Measurements from ENCODE around the gene UBA6.

GRCh38 chr4:67684839-67685531 lies 16.0 kb downstream of the UBA6 start:
- TF ChIP-seq, protein P1, sequence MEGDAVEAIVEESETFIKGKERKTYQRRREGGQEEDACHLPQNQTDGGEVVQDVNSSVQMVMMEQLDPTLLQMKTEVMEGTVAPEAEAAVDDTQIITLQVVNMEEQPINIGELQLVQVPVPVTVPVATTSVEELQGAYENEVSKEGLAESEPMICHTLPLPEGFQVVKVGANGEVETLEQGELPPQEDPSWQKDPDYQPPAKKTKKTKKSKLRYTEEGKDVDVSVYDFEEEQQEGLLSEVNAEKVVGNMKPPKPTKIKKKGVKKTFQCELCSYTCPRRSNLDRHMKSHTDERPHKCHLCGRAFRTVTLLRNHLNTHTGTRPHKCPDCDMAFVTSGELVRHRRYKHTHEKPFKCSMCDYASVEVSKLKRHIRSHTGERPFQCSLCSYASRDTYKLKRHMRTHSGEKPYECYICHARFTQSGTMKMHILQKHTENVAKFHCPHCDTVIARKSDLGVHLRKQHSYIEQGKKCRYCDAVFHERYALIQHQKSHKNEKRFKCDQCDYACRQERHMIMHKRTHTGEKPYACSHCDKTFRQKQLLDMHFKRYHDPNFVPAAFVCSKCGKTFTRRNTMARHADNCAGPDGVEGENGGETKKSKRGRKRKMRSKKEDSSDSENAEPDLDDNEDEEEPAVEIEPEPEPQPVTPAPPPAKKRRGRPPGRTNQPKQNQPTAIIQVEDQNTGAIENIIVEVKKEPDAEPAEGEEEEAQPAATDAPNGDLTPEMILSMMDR (IDR thresholded peaks at IDR 0.05; ENCODE audit: low read length), result no peak
- TF ChIP-seq EZH2phosphoT487 (IDR thresholded peaks at IDR 0.05; ENCODE audit: low read length) (no peak), EZH2 (optimal IDR thresholded peaks at IDR 0.05; ENCODE audit: low read depth, low read length) (no peak)
